ENCODE data around the gene BPIFA2. TPM values are rescaled to one million over a fixed set of nuclear protein-coding genes. Genes with fewer than 3 reads are reported as not detected.
"Not testable (repeated sequence)": the region's sequence is repeated elsewhere in the genome, so short reads cannot be mapped to it uniquely, and the experiment has no call there.

Gene BPIFA2, protein sequence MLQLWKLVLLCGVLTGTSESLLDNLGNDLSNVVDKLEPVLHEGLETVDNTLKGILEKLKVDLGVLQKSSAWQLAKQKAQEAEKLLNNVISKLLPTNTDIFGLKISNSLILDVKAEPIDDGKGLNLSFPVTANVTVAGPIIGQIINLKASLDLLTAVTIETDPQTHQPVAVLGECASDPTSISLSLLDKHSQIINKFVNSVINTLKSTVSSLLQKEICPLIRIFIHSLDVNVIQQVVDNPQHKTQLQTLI
- not detected in 2 replicates for total RNA-seq

DNA sequence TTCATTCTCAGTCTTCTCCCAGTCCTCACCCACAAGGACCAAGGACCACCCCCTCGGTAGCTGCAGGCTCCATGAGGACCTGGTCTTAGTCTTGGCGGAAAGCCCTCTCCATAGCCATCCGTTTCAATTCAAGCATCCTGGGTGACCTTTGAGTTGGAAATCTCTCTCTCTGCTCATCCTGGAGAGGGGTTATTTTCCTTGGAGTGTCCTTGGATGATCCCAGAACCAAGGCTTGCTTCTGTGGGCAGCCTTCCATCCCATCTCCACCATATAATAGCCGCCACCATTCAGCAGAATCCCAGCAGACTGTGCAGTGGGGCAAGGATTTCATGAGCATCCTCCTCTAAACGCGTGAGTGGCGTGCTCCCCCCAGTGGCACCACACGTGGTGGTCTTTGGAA, at the start of gene BPIFA2:
Gene BPIFA2 (plus strand): TSS at position 301 of the 400 bp plus-strand sequence. CDS start 987 bp downstream, outside the sequence.
- peaks cover 21% of the 10 kb centered on the region for H3K9me3 Mint-ChIP-seq
- H3K27ac Mint-ChIP-seq = no peak within 1 kb of the TSS
- intact Hi-C loops (cut with micrococcal nuclease) = no loop called here
- H3K4me3 Mint-ChIP-seq = no peak within 1 kb of the TSS
- H3K4me1 Mint-ChIP-seq (ENCODE audit: low read depth) = no peaks in the 10 kb centered on the region
- H3K27me3 Mint-ChIP-seq (ENCODE audit: insufficient read depth) = peaks cover 9% of the 10 kb centered on the region
- DNase-seq (ENCODE audit: low spot score) = no peak
- peaks cover 5% of the 10 kb centered on the region for H3K36me3 Mint-ChIP-seq (ENCODE audit: low read depth)

GRCh38 chr20:33119725-33120720, 47.9 kb upstream of the BPIFA2 start:
- H3K36me3 Mint-ChIP-seq (ENCODE audit: low read depth) = no peaks in the 10 kb centered on the region
- peaks cover 16% of the 10 kb centered on the region for H3K9me3 Mint-ChIP-seq
- H3K4me1 Mint-ChIP-seq (ENCODE audit: low read depth) = peaks cover 13% of the 10 kb centered on the region
- no peak overlapping the region for H3K4me3 Mint-ChIP-seq
- H3K27me3 Mint-ChIP-seq (ENCODE audit: insufficient read depth) = no peaks in the 10 kb centered on the region
- intact Hi-C loops (cut with micrococcal nuclease) = no loop called here
- no peak overlapping the region for H3K27ac Mint-ChIP-seq
- DNase-seq (ENCODE audit: low spot score) = no peak

DNA sequence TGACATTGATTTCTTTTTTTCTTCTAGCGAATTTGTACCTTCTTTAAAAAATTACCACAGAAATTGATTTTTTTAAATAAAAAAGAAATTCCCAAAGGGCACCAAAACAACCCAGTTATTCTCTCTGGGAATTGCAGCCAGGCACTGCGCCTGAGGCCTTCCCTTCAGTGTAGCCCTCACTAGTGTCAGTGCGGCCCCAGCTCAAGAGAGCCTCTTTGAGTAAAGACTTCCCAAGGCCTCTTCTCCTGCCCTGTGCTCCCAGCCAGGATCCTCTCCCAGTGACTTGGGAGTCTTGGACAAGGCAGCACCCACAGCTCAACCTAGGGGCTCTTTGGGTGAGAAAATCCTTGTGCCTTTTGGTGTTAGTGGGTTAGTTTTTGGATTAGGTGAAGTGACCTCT, 47.0 kb upstream of the BPIFA2 start:
- intact Hi-C loops (cut with micrococcal nuclease) = no loop called here
- no peaks in the 10 kb centered on the region for H3K36me3 Mint-ChIP-seq (ENCODE audit: low read depth)
- peaks cover 16% of the 10 kb centered on the region for H3K9me3 Mint-ChIP-seq
- H3K27ac Mint-ChIP-seq = no peak overlapping the region
- no peak for DNase-seq (ENCODE audit: low spot score)
- no peaks in the 10 kb centered on the region for H3K27me3 Mint-ChIP-seq (ENCODE audit: insufficient read depth)
- H3K4me1 Mint-ChIP-seq (ENCODE audit: low read depth) = peaks cover 13% of the 10 kb centered on the region
- H3K4me3 Mint-ChIP-seq = no peak overlapping the region

DNA sequence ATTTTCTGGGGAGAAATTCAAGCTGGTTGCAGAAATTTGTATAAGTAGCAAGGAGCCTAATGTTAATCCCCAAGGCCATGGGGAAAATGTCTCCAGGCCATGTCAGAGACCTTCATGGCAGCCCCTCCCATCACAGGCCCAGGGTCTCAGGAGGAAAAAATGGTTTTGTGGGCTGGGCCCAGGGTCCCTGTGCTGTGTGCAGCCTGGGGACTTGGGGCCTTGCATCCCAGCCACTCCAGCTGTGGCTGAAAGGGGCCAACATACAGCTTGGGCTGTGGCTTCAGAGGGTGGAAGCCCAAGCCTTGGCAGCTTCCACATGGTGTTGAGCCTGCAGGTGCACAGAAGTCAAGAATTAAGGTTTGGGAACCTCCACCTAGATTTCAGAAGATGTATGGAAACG, 45.7 kb upstream of the BPIFA2 start:
- H3K4me3 Mint-ChIP-seq; intact Hi-C loops (cut with micrococcal nuclease); DNase-seq (ENCODE audit: low spot score); H3K27ac Mint-ChIP-seq; H3K36me3 Mint-ChIP-seq (ENCODE audit: low read depth); H3K27me3 Mint-ChIP-seq (ENCODE audit: insufficient read depth): not testable (repeated sequence)
- Mint-ChIP-seq H3K9me3 (peaks cover 16% of the 10 kb centered on the region), H3K4me1 (ENCODE audit: low read depth) (peaks cover 13% of the 10 kb centered on the region)

- intact Hi-C loops (cut with micrococcal nuclease) = no loop called here
- Mint-ChIP-seq H3K36me3 (ENCODE audit: low read depth) (no peaks in the 10 kb centered on the region), H3K4me1 (ENCODE audit: low read depth) (peaks cover 13% of the 10 kb centered on the region), H3K27ac (no peak overlapping the region), H3K9me3 (peaks cover 12% of the 10 kb centered on the region), H3K27me3 (ENCODE audit: insufficient read depth) (no peaks in the 10 kb centered on the region), H3K4me3 (no peak overlapping the region)
- no peak for DNase-seq (ENCODE audit: low spot score)
These were observed 43.7 kb upstream of the BPIFA2 start for GRCh38 chr20:33124261-33124660.

DNA sequence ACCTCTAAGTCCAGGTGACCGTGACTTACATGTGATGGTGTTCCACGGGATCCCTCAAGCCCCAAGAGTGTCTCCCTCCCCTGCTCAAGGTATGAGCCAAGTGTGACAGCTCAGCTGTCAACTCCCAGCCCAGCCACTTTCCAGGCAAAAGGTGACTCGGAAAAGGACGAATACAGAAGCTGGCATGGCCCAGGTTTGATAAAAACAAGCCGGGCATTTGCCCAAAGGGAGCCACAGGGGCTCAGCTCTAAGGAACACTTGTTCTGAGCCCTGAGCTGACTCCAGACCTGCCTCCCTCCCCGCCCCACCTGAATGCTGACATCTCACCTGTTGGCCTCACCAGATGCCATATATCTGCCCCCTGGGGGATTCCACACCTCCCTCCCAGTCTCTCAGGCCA, 43.0 kb upstream of the BPIFA2 start:
- Mint-ChIP-seq H3K27ac (no peak overlapping the region), H3K4me1 (ENCODE audit: low read depth) (peaks cover 7% of the 10 kb centered on the region), H3K27me3 (ENCODE audit: insufficient read depth) (no peaks in the 10 kb centered on the region), H3K36me3 (ENCODE audit: low read depth) (no peaks in the 10 kb centered on the region), H3K4me3 (no peak overlapping the region), H3K9me3 (peaks cover 12% of the 10 kb centered on the region)
- DNase-seq (ENCODE audit: low spot score) = no peak
- intact Hi-C loops (cut with micrococcal nuclease) = no loop called here

DNA sequence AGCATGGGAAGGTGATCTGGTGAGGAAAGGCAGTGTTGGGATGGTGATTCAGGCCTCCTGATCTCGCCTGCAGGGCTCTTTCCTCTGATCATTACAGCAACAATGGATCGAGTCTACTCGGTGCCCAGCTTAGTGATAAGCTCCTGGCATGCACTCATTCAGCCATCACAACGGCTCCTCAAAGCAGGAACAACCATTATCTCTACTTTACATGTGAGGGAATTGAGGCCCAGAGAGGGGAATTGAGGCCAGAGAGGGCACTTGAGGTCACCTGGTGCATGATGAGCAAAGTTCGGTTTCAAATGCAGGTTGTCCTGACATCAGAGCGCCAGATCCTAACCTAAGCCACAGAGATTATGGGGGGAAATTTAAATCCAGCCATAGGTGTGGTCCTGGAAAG, 42.0 kb upstream of the BPIFA2 start:
- DNase-seq (ENCODE audit: low spot score) = no peak
- Mint-ChIP-seq H3K9me3 (peaks cover 7% of the 10 kb centered on the region), H3K4me3 (no peak overlapping the region), H3K27me3 (ENCODE audit: insufficient read depth) (no peaks in the 10 kb centered on the region), H3K27ac (no peak overlapping the region), H3K36me3 (ENCODE audit: low read depth) (no peaks in the 10 kb centered on the region), H3K4me1 (ENCODE audit: low read depth) (no peaks in the 10 kb centered on the region)
- intact Hi-C loops (cut with micrococcal nuclease) = no loop called here

GRCh38 chr20:33127422-33128097, 40.4 kb upstream of the BPIFA2 start:
- Mint-ChIP-seq H3K4me1 (ENCODE audit: low read depth) (no peaks in the 10 kb centered on the region), H3K9me3 (no peaks in the 10 kb centered on the region), H3K27me3 (ENCODE audit: insufficient read depth) (no peaks in the 10 kb centered on the region), H3K27ac (no peak overlapping the region), H3K36me3 (ENCODE audit: low read depth) (no peaks in the 10 kb centered on the region), H3K4me3 (no peak overlapping the region)
- intact Hi-C loops (cut with micrococcal nuclease) = no loop called here
- no peak for DNase-seq (ENCODE audit: low spot score)

- Mint-ChIP-seq H3K27me3 (ENCODE audit: insufficient read depth) (peaks cover 4% of the 10 kb centered on the region), H3K4me1 (ENCODE audit: low read depth) (no peaks in the 10 kb centered on the region), H3K9me3 (no peaks in the 10 kb centered on the region), H3K4me3 (no peak overlapping the region), H3K27ac (no peak overlapping the region), H3K36me3 (ENCODE audit: low read depth) (no peaks in the 10 kb centered on the region)
- intact Hi-C loops (cut with micrococcal nuclease) = no loop called here
- no peak for DNase-seq (ENCODE audit: low spot score)
These were observed 37.3 kb upstream of the BPIFA2 start for GRCh38 chr20:33130568-33131061.

GRCh38 chr20:33131949-33132473, 35.9 kb upstream of the BPIFA2 start:
- DNase-seq (ENCODE audit: low spot score) = no peak
- no peak overlapping the region for H3K4me3 Mint-ChIP-seq
- no peaks in the 10 kb centered on the region for H3K4me1 Mint-ChIP-seq (ENCODE audit: low read depth)
- H3K9me3 Mint-ChIP-seq = no peaks in the 10 kb centered on the region
- H3K27ac Mint-ChIP-seq = no peak overlapping the region
- peaks cover 4% of the 10 kb centered on the region for H3K27me3 Mint-ChIP-seq (ENCODE audit: insufficient read depth)
- no peaks in the 10 kb centered on the region for H3K36me3 Mint-ChIP-seq (ENCODE audit: low read depth)
- intact Hi-C loops (cut with micrococcal nuclease) = no loop called here

GRCh38 chr20:33132513-33133372, 35.2 kb upstream of the BPIFA2 start:
- no peak for DNase-seq (ENCODE audit: low spot score)
- intact Hi-C loops (cut with micrococcal nuclease) = no loop called here
- H3K36me3 Mint-ChIP-seq (ENCODE audit: low read depth) = no peaks in the 10 kb centered on the region
- H3K9me3 Mint-ChIP-seq = no peaks in the 10 kb centered on the region
- peaks cover 4% of the 10 kb centered on the region for H3K27me3 Mint-ChIP-seq (ENCODE audit: insufficient read depth)
- no peaks in the 10 kb centered on the region for H3K4me1 Mint-ChIP-seq (ENCODE audit: low read depth)
- H3K4me3 Mint-ChIP-seq = no peak overlapping the region
- H3K27ac Mint-ChIP-seq = no peak overlapping the region

DNA sequence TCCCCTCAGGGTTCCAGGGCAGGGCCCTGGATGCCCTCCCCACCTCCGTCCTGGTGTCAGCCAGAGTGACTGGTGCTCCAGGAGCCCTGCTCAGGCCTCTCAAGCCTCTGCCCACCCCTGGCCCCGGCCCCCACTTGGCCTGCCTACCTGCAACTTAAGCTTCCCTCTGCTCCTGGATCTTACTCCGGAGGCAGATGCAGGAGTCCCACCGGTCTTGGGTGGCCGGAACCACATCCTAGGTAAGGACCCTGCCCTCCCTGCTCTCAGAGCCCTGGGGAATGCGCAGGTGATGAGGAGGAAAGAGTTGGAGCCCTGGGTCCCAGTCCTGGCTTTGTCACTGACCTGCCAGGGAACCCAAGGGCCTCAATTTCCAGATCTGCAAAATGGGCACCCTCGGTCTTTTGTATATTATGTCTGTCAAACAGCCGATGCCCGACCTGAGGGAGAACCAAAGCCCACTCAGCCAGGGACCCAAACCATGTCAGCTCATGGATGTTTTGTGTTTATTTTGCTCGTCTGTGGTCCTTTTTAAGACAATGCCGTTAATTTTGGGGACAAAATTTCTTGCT, 34.5 kb upstream of the BPIFA2 start:
- H3K27ac Mint-ChIP-seq = no peak overlapping the region

More for the DNA sequence above, 34.5 kb upstream of the BPIFA2 start:
- intact Hi-C loops (cut with micrococcal nuclease) = no loop called here
- H3K4me3 Mint-ChIP-seq = no peak overlapping the region
- H3K36me3 Mint-ChIP-seq (ENCODE audit: low read depth) = no peaks in the 10 kb centered on the region
- peaks cover 4% of the 10 kb centered on the region for H3K27me3 Mint-ChIP-seq (ENCODE audit: insufficient read depth)
- no peak for DNase-seq (ENCODE audit: low spot score)
- no peaks in the 10 kb centered on the region for H3K9me3 Mint-ChIP-seq
- H3K4me1 Mint-ChIP-seq (ENCODE audit: low read depth) = no peaks in the 10 kb centered on the region
